ENCODE results near the gene MUC3A.

MUC3A gene

GRCh38 chr7:100965045-100965722, 15.8 kb downstream of the MUC3A start:
- in situ Hi-C loops (cut with HindIII; ENCODE audit: low sequenced_read_pairs): no loop called here
- H3K4me3 ChIP-seq (ENCODE audit: low read depth, low read length): no peak overlapping the region
- DNase-seq (ENCODE audit: low read depth, low spot score): no peak
- TF ChIP-seq CTCF (IDR thresholded peaks at IDR 0.05; ENCODE audit: low read depth, low read length): no peak

GRCh38 chr7:100965723-100966541, 16.6 kb downstream of the MUC3A start:
- H3K4me3 ChIP-seq (ENCODE audit: low read depth, low read length): no peak overlapping the region
- peak; percentile 24 for DNase-seq (ENCODE audit: low read depth, low spot score)
- in situ Hi-C loops (cut with HindIII; ENCODE audit: low sequenced_read_pairs): no loop called here
- TF ChIP-seq CTCF (IDR thresholded peaks at IDR 0.05; ENCODE audit: low read depth, low read length): peak; percentile 79

- DNase-seq (ENCODE audit: low read depth, low spot score): no peak
- no peak for TF ChIP-seq CTCF (IDR thresholded peaks at IDR 0.05; ENCODE audit: low read depth, low read length)
- in situ Hi-C loops (cut with HindIII; ENCODE audit: low sequenced_read_pairs): no loop called here
- H3K4me3 ChIP-seq (ENCODE audit: low read depth, low read length): no peak overlapping the region
Observed at GRCh38 chr7:100966542-100967291, 17.4 kb downstream of the MUC3A start.

GRCh38 chr7:100967292-100967863, 18.0 kb downstream of the MUC3A start:
- DNase-seq (ENCODE audit: low read depth, low spot score): no peak
- in situ Hi-C loops (cut with HindIII; ENCODE audit: low sequenced_read_pairs): no loop called here
- H3K4me3 ChIP-seq (ENCODE audit: low read depth, low read length): no peak overlapping the region
- TF ChIP-seq CTCF (IDR thresholded peaks at IDR 0.05; ENCODE audit: low read depth, low read length): no peak

GRCh38 chr7:100968031-100968430, 18.7 kb downstream of the MUC3A start:
- no peak overlapping the region for H3K4me3 ChIP-seq (ENCODE audit: low read depth, low read length)
- in situ Hi-C loops (cut with HindIII; ENCODE audit: low sequenced_read_pairs): no loop called here
- no peak for TF ChIP-seq CTCF (IDR thresholded peaks at IDR 0.05; ENCODE audit: low read depth, low read length)
- DNase-seq (ENCODE audit: low read depth, low spot score): no peak

- no peak overlapping the region for H3K4me3 ChIP-seq (ENCODE audit: low read depth, low read length)
- in situ Hi-C loops (cut with HindIII; ENCODE audit: low sequenced_read_pairs): no loop called here
- no peak for TF ChIP-seq CTCF (IDR thresholded peaks at IDR 0.05; ENCODE audit: low read depth, low read length)
- DNase-seq (ENCODE audit: low read depth, low spot score): no peak
Observed at GRCh38 chr7:100968650-100969049, 19.3 kb downstream of the MUC3A start.
